ENCODE results near the gene ZNF23. TPM values are rescaled to one million over a fixed set of nuclear protein-coding genes. Genes with fewer than 3 reads are reported as not detected.

ZNF23 gene
- total RNA-seq, 1 donor from 2014 or later = 10.5 TPM

GRCh38 chr16:71472931-71473330 lies 10.9 kb upstream of the ZNF23 start:
- Mint-ChIP-seq H3K4me1 (ENCODE audit: unreplicated experiment) (peaks cover 10% of the 10 kb centered on the region), H3K36me3 (ENCODE audit: unreplicated experiment) (peaks cover 37% of the 10 kb centered on the region), H3K4me3 (ENCODE audit: unreplicated experiment) (no peak overlapping the region), H3K27ac (ENCODE audit: unreplicated experiment) (no peak overlapping the region), H3K27me3 (ENCODE audit: unreplicated experiment) (no peaks in the 10 kb centered on the region), H3K9me3 (ENCODE audit: unreplicated experiment) (peaks cover 5% of the 10 kb centered on the region)
- no peak for DNase-seq (ENCODE audit: extremely low spot score, unreplicated experiment)
- no peak for TF ChIP-seq CTCF (IDR thresholded peaks at IDR 0.05)

- Mint-ChIP-seq H3K27me3 (ENCODE audit: unreplicated experiment) (no peaks in the 10 kb centered on the region), H3K9me3 (ENCODE audit: unreplicated experiment) (peaks cover 5% of the 10 kb centered on the region), H3K4me1 (ENCODE audit: unreplicated experiment) (peaks cover 10% of the 10 kb centered on the region), H3K4me3 (ENCODE audit: unreplicated experiment) (no peak overlapping the region), H3K27ac (ENCODE audit: unreplicated experiment) (no peak overlapping the region), H3K36me3 (ENCODE audit: unreplicated experiment) (peaks cover 30% of the 10 kb centered on the region)
- no peak for TF ChIP-seq CTCF (IDR thresholded peaks at IDR 0.05)
- DNase-seq (ENCODE audit: extremely low spot score, unreplicated experiment) = no peak
Measured at GRCh38 chr16:71472051-71472450, 10.0 kb upstream of the ZNF23 start.

GRCh38 chr16:71467810-71468209 lies 5.8 kb upstream of the ZNF23 start:
- H3K9me3 Mint-ChIP-seq (ENCODE audit: unreplicated experiment) = no peaks in the 10 kb centered on the region
- no peak overlapping the region for H3K27ac Mint-ChIP-seq (ENCODE audit: unreplicated experiment)
- H3K4me3 Mint-ChIP-seq (ENCODE audit: unreplicated experiment) = no peak overlapping the region
- H3K36me3 Mint-ChIP-seq (ENCODE audit: unreplicated experiment) = no peaks in the 10 kb centered on the region
- H3K27me3 Mint-ChIP-seq (ENCODE audit: unreplicated experiment) = no peaks in the 10 kb centered on the region
- H3K4me1 Mint-ChIP-seq (ENCODE audit: unreplicated experiment) = no peaks in the 10 kb centered on the region
- DNase-seq (ENCODE audit: extremely low spot score, unreplicated experiment) = no peak
- no peak for TF ChIP-seq CTCF (IDR thresholded peaks at IDR 0.05)

GRCh38 chr16:71464231-71464630 lies 2.2 kb upstream of the ZNF23 start:
- Mint-ChIP-seq H3K27ac (ENCODE audit: unreplicated experiment) (no peak overlapping the region), H3K27me3 (ENCODE audit: unreplicated experiment) (no peaks in the 10 kb centered on the region), H3K4me1 (ENCODE audit: unreplicated experiment) (peaks cover 23% of the 10 kb centered on the region), H3K9me3 (ENCODE audit: unreplicated experiment) (no peaks in the 10 kb centered on the region), H3K36me3 (ENCODE audit: unreplicated experiment) (no peaks in the 10 kb centered on the region), H3K4me3 (ENCODE audit: unreplicated experiment) (no peak overlapping the region)
- DNase-seq (ENCODE audit: extremely low spot score, unreplicated experiment) = no peak
- no peak for TF ChIP-seq CTCF (IDR thresholded peaks at IDR 0.05)

- Mint-ChIP-seq H3K4me1 (ENCODE audit: unreplicated experiment) (peaks cover 23% of the 10 kb centered on the region), H3K9me3 (ENCODE audit: unreplicated experiment) (no peaks in the 10 kb centered on the region)
Measured at GRCh38 chr16:71460941-71461340, 1.1 kb downstream of the ZNF23 start.

More at GRCh38 chr16:71460941-71461340, 1.1 kb downstream of the ZNF23 start:
- H3K36me3 Mint-ChIP-seq (ENCODE audit: unreplicated experiment) = peaks cover 8% of the 10 kb centered on the region
- TF ChIP-seq CTCF (IDR thresholded peaks at IDR 0.05) = no peak
- peak overlapping the region; percentile 96 for H3K4me3 Mint-ChIP-seq (ENCODE audit: unreplicated experiment)
- no peak overlapping the region for H3K27ac Mint-ChIP-seq (ENCODE audit: unreplicated experiment)
- no peaks in the 10 kb centered on the region for H3K27me3 Mint-ChIP-seq (ENCODE audit: unreplicated experiment)
- DNase-seq (ENCODE audit: extremely low spot score, unreplicated experiment) = no peak
